H9 (cell line): ENCODE measurements around the gene MIER2. TPM values are rescaled to one million over a fixed set of nuclear protein-coding genes. Genes with fewer than 3 reads are reported as not detected.

ENCODE experiments used
- DNase-seq: peaks from one replicate; pipeline ENCODE4 v3.0.0-alpha.2; 2017
- H2AFZ ChIP-seq: one replicate; pipeline ENCODE4 v1.6.1; 2013; ENCODE audit warnings: mild to moderate bottlenecking, low read length, control low read depth, moderate library complexity
- H2AK5ac ChIP-seq: 2 replicates; pipeline ENCODE4 v1.6.1; 2013; ENCODE audit warnings: low read length, control low read depth, mixed read lengths; ENCODE audit not compliant: insufficient read length
- H2BK120ac ChIP-seq: one replicate; pipeline ENCODE4 v1.6.1; 2013; ENCODE audit warnings: low read depth, mild to moderate bottlenecking, low read length, control low read depth, inconsistent platforms; ENCODE audit not compliant: poor library complexity, severe bottlenecking
- H2BK12ac ChIP-seq: 2 replicates; pipeline ENCODE4 v1.6.1; 2013; ENCODE audit warnings: low read length, control low read depth, mixed read lengths, low read depth; ENCODE audit not compliant: insufficient read length
- H2BK15ac ChIP-seq: 2 replicates; pipeline ENCODE4 v1.6.1; 2013; ENCODE audit warnings: low read depth, low read length, control low read depth
- H2BK20ac ChIP-seq: one replicate; pipeline ENCODE4 v1.6.1; 2013; ENCODE audit warnings: low read depth, mild to moderate bottlenecking, low read length, control low read depth, inconsistent platforms; ENCODE audit not compliant: poor library complexity, severe bottlenecking
- H2BK5ac ChIP-seq: 2 replicates; pipeline ENCODE4 v1.6.1; 2013; ENCODE audit warnings: low read length, control low read depth, mixed read lengths; ENCODE audit not compliant: insufficient read length
- H3K14ac ChIP-seq: 2 replicates; pipeline ENCODE4 v1.6.1; 2013; ENCODE audit warnings: low read length, control low read depth; ENCODE audit not compliant: insufficient read depth
- H3K18ac ChIP-seq: 2 replicates; pipeline ENCODE4 v1.6.1; 2013; ENCODE audit warnings: low read depth, mild to moderate bottlenecking, mixed read lengths, low read length, control low read depth; ENCODE audit not compliant: insufficient read length
- H3K23ac ChIP-seq: 2 replicates; pipeline ENCODE4 v1.6.1; 2013; ENCODE audit warnings: low read length, control low read depth, mixed read lengths, low read depth; ENCODE audit not compliant: insufficient read length
- H3K23me2 ChIP-seq: 2 replicates; pipeline ENCODE4 v1.6.1; 2013; ENCODE audit warnings: low read depth, mild to moderate bottlenecking, mixed read lengths, low read length, control low read depth; ENCODE audit not compliant: insufficient read length, poor library complexity, severe bottlenecking
- H3K27ac ChIP-seq: 2 replicates; pipeline ENCODE4 v1.5.1; 2013; ENCODE audit warnings: low read length, control low read depth, mixed read lengths, low read depth; ENCODE audit not compliant: insufficient read length
- H3K27me3 ChIP-seq: 2 replicates; pipeline ENCODE4 v1.6.1; 2013; ENCODE audit warnings: low read length, control low read depth, inconsistent platforms; ENCODE audit not compliant: insufficient read depth
- H3K4ac ChIP-seq: 2 replicates; pipeline ENCODE4 v1.6.1; 2013; ENCODE audit warnings: low read depth, mild to moderate bottlenecking, control low read depth, inconsistent platforms, low read length, moderate library complexity
- H3K4me1 ChIP-seq: 2 replicates; pipeline ENCODE4 v1.6.1; 2013; ENCODE audit warnings: low read length, control low read depth, inconsistent platforms; ENCODE audit not compliant: insufficient read depth
- H3K4me2 ChIP-seq: 2 replicates; pipeline ENCODE4 v1.6.1; 2013; ENCODE audit warnings: low read length, control low read depth, mixed read lengths; ENCODE audit not compliant: insufficient read length, insufficient read depth
- H3K56ac ChIP-seq: 2 replicates; pipeline ENCODE4 v1.6.1; 2013; ENCODE audit warnings: low read depth, mild to moderate bottlenecking, mixed read lengths, low read length, control low read depth; ENCODE audit not compliant: insufficient read length
- H3K79me1 ChIP-seq: 2 replicates; pipeline ENCODE4 v1.6.1; 2013; ENCODE audit warnings: low read depth, mild to moderate bottlenecking, moderate library complexity, low read length, control low read depth, inconsistent platforms; ENCODE audit not compliant: insufficient read depth, poor library complexity, severe bottlenecking
- H3K79me2 ChIP-seq: 2 replicates; pipeline ENCODE4 v1.6.1; 2013; ENCODE audit warnings: low read length, control low read depth, inconsistent platforms; ENCODE audit not compliant: insufficient read depth
- H3K9ac ChIP-seq: 2 replicates; pipeline ENCODE4 v1.6.1; 2013; ENCODE audit warnings: low read length, control low read depth, mixed read lengths; ENCODE audit not compliant: insufficient read length; ENCODE audit errors: extremely low read depth
- H3K9me3 ChIP-seq: one replicate; pipeline ENCODE4 v1.6.1; 2013; ENCODE audit warnings: low read depth, low read length, inconsistent platforms; ENCODE audit not compliant: control insufficient read depth
- H3T11ph ChIP-seq: one replicate; pipeline ENCODE4 v1.6.1; 2013; ENCODE audit warnings: mild to moderate bottlenecking, low read length, control low read depth, inconsistent platforms
- H4K20me1 ChIP-seq: one replicate; pipeline ENCODE4 v1.6.1; 2013; ENCODE audit not compliant: control insufficient read depth, insufficient read length, insufficient read depth
- H4K5ac ChIP-seq: 2 replicates; pipeline ENCODE4 v1.6.1; 2013; ENCODE audit warnings: low read depth, mild to moderate bottlenecking, mixed read lengths, low read length, control low read depth; ENCODE audit not compliant: insufficient read length
- H4K8ac ChIP-seq: replicated peaks from 2 replicates; pipeline ENCODE4 v1.6.1; 2013; ENCODE audit warnings: low read length, control low read depth, mixed read lengths, low read depth; ENCODE audit not compliant: insufficient read length
- H4K91ac ChIP-seq: 2 replicates; pipeline ENCODE4 v1.6.1; 2013; ENCODE audit warnings: low read depth, mild to moderate bottlenecking, moderate library complexity, mixed read lengths, low read length, control low read depth; ENCODE audit not compliant: insufficient read length
- H3K27ac Mint-ChIP-seq, 3 experiments: 2 replicates in 2 of 3; 3 replicates in 1 of 3; pipeline ENCODE4 v1.8.0; 2020 to 2021; ENCODE audit warnings: mixed read lengths in 3 of 3, mild to moderate bottlenecking in 1 of 3, moderate library complexity in 1 of 3
- H3K27me3 Mint-ChIP-seq: 2 replicates; pipeline ENCODE4 v1.8.0; 2021; ENCODE audit warnings: low read depth, mild to moderate bottlenecking, moderate library complexity, mixed read lengths
- H3K36me3 Mint-ChIP-seq, 3 experiments: 2 replicates in 2 of 3; 3 replicates in 1 of 3; pipeline ENCODE4 v1.8.0; 2020 to 2021; ENCODE audit warnings: low read depth in 3 of 3, mixed read lengths in 3 of 3; ENCODE audit not compliant: insufficient read depth in 1 of 3
- H3K4me1 Mint-ChIP-seq, 2 experiments: 2 replicates each; pipeline ENCODE4 v1.8.0; 2020; ENCODE audit warnings: mixed read lengths in 2 of 2
- H3K4me3 Mint-ChIP-seq, 2 experiments: 2 replicates in 1 of 2; 3 replicates in 1 of 2; pipeline ENCODE4 v1.8.0; 2020 to 2021; ENCODE audit warnings: mild to moderate bottlenecking in 2 of 2, mixed read lengths in 2 of 2, moderate library complexity in 1 of 2
- H3K9me3 Mint-ChIP-seq, 2 experiments: 2 replicates in 1 of 2; 3 replicates in 1 of 2; pipeline ENCODE4 v1.8.0; 2020; ENCODE audit warnings: mild to moderate bottlenecking in 2 of 2, mixed read lengths in 2 of 2, moderate library complexity in 1 of 2
- CTCF ChIP-seq: fragments of 200-600 bp; sonication (generic); conservative IDR thresholded peaks from 3 replicates; pipeline ENCODE4 v1.8.0; 2021; ENCODE audit warnings: antibody characterized with exemption, mild to moderate bottlenecking
- WGBS: extraction: QIAGEN DNeasy Blood & Tissue Kit; methylation state at CpG from one replicate; pipeline ENCODE4 v1.1.7; 2013; ENCODE audit warnings: missing lambda C conversion rate, low lambda C conversion rate, mixed read lengths; ENCODE audit not compliant: insufficient read length; ENCODE audit errors: extremely low coverage; 5-methylcytosine and 5-hydroxymethylcytosine counted together
- total RNA-seq: library from RNA; stranded (reverse); gene quantifications from 2 replicates; pipeline ENCODE4 v1.2.1, GENCODE V29; 2021

The MIER2 gene
- total RNA-seq, 1 experiment from 2014 or later = 60.5 TPM

DNA sequence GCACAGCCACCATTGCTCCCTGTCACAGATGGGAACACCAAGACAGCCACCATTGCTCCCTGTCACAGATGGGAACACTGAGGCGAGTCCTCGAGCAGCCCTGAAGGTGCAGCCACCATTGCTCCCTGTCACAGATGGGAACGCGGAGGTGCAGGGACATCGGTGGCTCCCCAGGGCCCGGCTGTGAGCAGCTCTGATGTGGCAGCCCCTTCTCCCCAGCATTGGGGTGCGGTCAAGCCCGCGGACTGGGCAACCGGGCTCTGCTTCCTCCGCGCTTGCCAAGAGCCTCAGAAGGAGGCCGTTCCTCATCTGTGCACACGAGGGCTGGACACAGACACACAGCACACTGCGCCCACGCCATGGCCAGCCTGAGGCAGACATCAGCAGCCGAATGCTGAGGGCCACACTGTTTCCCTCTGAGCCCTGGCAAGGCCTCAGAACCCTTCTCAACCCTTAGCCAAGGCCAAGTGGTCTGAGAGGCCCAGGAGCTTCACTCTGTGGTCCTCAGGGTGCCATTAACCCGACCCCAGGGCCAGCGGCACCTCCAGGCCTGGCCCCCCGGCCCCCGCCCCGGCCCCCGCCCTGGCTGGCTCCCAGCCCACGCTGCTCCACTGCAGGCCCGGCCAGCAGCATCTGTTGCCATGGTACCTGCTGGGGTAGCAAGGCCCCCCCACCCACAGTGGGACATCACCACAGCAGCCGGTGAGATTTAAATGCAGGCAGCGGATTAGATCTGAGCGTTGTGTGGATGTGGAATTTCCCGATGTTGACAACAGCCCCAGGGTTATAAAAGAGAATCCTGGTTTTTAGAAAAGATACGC, 46.0 kb upstream of the MIER2 start:
- Histone ChIP-seq H3T11ph (no peak overlapping the region), H3K79me2 (no peaks in the 10 kb centered on the region), H3K4me1 (no peaks in the 10 kb centered on the region), H2BK20ac (no peak overlapping the region), H4K91ac (no peak overlapping the region), H3K27me3 (no peaks in the 10 kb centered on the region), H2BK5ac (no peak overlapping the region), H3K9me3 (peaks cover 7% of the 10 kb centered on the region), H3K9ac (no peak overlapping the region), H3K4ac (no peak overlapping the region), H4K5ac (no peak overlapping the region), H3K23ac (no peak overlapping the region), H3K23me2 (no peaks in the 10 kb centered on the region), H2AFZ (no peak overlapping the region), H3K18ac (peak overlapping the region; percentile 23), H3K79me1 (no peaks in the 10 kb centered on the region), H2BK120ac (no peak overlapping the region), H2BK12ac (no peak overlapping the region), H4K20me1 (no peaks in the 10 kb centered on the region), H3K4me2 (no peak overlapping the region), H3K27ac (no peak overlapping the region), H2AK5ac (no peak overlapping the region), H2BK15ac (no peak overlapping the region), H4K8ac (no peak overlapping the region), H3K56ac (no peak overlapping the region), H3K14ac (no peak overlapping the region)
- TF ChIP-seq CTCF = no peak
- peaks cover 35% of the 10 kb centered on the region for H3K27me3 Mint-ChIP-seq
- peaks cover 24 to 29% of the 10 kb centered on the region in 2 experiments for H3K9me3 Mint-ChIP-seq
- peaks cover 42 to 45% of the 10 kb centered on the region in 2 experiments for H3K4me1 Mint-ChIP-seq
- H3K4me3 Mint-ChIP-seq = no peak overlapping the region
- DNase-seq = no peak
- peaks cover under 1 to 10% (median 7%) of the 10 kb centered on the region in 3 experiments; a peak in 5 of 7 replicates for H3K36me3 Mint-ChIP-seq
- no CpG with 5 or more reads among the region's 30 CpGs for WGBS
- no peak overlapping the region for H3K27ac Mint-ChIP-seq
